Lung (tissue), 12 donors: Measurements from ENCODE around the gene PRTFDC1. TPM values are rescaled to one million over a fixed set of nuclear protein-coding genes. Genes with fewer than 3 reads are reported as not detected.

ENCODE experiments used
- ATAC-seq: fragments of 200-7000 bp; cut with Tn5 transposase; one replicate; pipeline ENCODE4 v1.9.1; 2020; ENCODE audit warnings: moderate number of reproducible peaks; ENCODE audit not compliant: insufficient read depth, low FRiP score
- DNase-seq, 3 donors: peaks; one replicate each; pipeline ENCODE4 v3.0.0-alpha.2; 2013 to 2017
- H3K27ac ChIP-seq, 2 donors: one replicate each; pipeline ENCODE4 v1.5.1; 2013; ENCODE audit warnings: mild to moderate bottlenecking in 2 of 2, moderate library complexity in 2 of 2, control low read depth in 1 of 2, inconsistent platforms in 1 of 2, low read depth in 1 of 2, low read length in 1 of 2
- H3K27me3 ChIP-seq, 3 donors: one replicate each; pipeline ENCODE4 v1.5.1; 2013; ENCODE audit warnings: low read length in 2 of 3; ENCODE audit not compliant: control insufficient read depth in 3 of 3, insufficient read depth in 3 of 3
- H3K36me3 ChIP-seq, 4 donors: one replicate each; pipeline ENCODE4 v1.5.1; 2013; ENCODE audit warnings: low read length in 4 of 4, mild to moderate bottlenecking in 1 of 4, moderate library complexity in 1 of 4; ENCODE audit not compliant: control insufficient read depth in 4 of 4, insufficient read depth in 4 of 4
- H3K4me1 ChIP-seq, 5 donors: one replicate each; pipeline ENCODE4 v1.5.1; 2013; ENCODE audit warnings: low read length in 5 of 5, mild to moderate bottlenecking in 2 of 5, moderate library complexity in 1 of 5; ENCODE audit not compliant: control insufficient read depth in 5 of 5, insufficient read depth in 5 of 5
- H3K4me3 ChIP-seq: one replicate; pipeline ENCODE4 v1.5.1; 2013; ENCODE audit warnings: mild to moderate bottlenecking, control low read depth, moderate library complexity
- H3K9ac ChIP-seq, 2 donors: one replicate each; pipeline ENCODE4 v1.5.1; 2013; ENCODE audit warnings: low read length in 2 of 2, control low read depth in 1 of 2; ENCODE audit not compliant: insufficient read depth in 1 of 2
- H3K9me3 ChIP-seq, 4 donors: one replicate each; pipeline ENCODE4 v1.5.1; 2013; ENCODE audit warnings: low read length in 3 of 4, mild to moderate bottlenecking in 1 of 4, moderate library complexity in 1 of 4; ENCODE audit not compliant: control insufficient read depth in 4 of 4, insufficient read depth in 3 of 4
- CTCF ChIP-seq: IDR thresholded peaks from 2 replicates; pipeline ENCODE4 v1.5.1; 2012; ENCODE audit warnings: mild to moderate bottlenecking; ENCODE audit errors: control extremely low read depth, extremely low read depth
- WGBS, 2 donors: extraction: QIAGEN DNeasy Blood & Tissue Kit; methylation state at CpG; one replicate each; pipeline ENCODE4 v1.1.7; 2013; 5-methylcytosine and 5-hydroxymethylcytosine counted together
- polyA plus RNA-seq, 2 donors: library from polyadenylated mRNA; stranded (reverse); fragments of 200-250 nt; gene quantifications; one replicate each; pipeline ENCODE4 v1.2.1, GENCODE V29; 2013
- total RNA-seq, 2 donors: library from RNA; depleted of rRNA in 1 of 2; stranded (reverse); fragments of >200 nt in 1 of 2; gene quantifications; one replicate each; pipeline ENCODE4 v1.2.1, GENCODE V29; 2014 to 2021
- donor health status: control.
- donor health status: control.
- donor health status: Bipolar disorder and iron deficiency.
- donor health status: healthy.
- donor health status: DM: yes; HTN: yes; CAD: no.

PRTFDC1 gene
- total and polyA plus RNA-seq, 4 donors = 1.6 to 12.5 (median 3.1) TPM

DNA sequence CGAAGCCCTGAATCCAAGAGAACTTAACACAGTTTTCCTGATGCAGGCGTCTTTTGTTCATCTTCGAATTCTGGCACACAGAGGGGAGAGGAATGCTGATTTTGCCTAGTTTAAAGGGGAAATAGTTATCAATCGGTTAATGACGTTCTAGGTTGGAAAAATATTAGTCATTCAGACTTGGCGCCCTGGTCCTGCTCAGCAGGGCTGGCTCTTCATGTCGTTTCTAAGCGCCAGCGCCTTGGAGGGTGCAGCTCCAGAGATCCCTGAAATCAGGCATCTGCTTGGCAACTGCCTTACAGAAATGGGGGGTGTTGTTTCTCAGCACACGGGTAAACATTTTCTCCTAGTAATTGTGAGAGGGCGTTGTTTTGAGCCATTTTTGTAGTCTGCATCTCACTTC lies 1.3 kb upstream of the PRTFDC1 start:
- H3K27ac ChIP-seq = peak overlapping the region in 1 of 2 donors; percentile 10
- DNase-seq (peak in 1 of 3 donors; percentile 41), ATAC-seq (no peak)
- no peaks in the 10 kb centered on the region for H3K36me3 ChIP-seq
- no peaks in the 10 kb centered on the region for H3K27me3 ChIP-seq
- no peaks in the 10 kb centered on the region for H3K9me3 ChIP-seq
- H3K9ac ChIP-seq = peak overlapping the region; percentile 43 to 75
- WGBS, 2 donors = 86 to 89% methylated on average over 11 of the region's 11 CpGs
- no peak for TF ChIP-seq CTCF
- H3K4me3 ChIP-seq = no peak overlapping the region
- H3K4me1 ChIP-seq = peaks cover 0 to 47% (median 6%) of the 10 kb centered on the region in 5 donors

DNA sequence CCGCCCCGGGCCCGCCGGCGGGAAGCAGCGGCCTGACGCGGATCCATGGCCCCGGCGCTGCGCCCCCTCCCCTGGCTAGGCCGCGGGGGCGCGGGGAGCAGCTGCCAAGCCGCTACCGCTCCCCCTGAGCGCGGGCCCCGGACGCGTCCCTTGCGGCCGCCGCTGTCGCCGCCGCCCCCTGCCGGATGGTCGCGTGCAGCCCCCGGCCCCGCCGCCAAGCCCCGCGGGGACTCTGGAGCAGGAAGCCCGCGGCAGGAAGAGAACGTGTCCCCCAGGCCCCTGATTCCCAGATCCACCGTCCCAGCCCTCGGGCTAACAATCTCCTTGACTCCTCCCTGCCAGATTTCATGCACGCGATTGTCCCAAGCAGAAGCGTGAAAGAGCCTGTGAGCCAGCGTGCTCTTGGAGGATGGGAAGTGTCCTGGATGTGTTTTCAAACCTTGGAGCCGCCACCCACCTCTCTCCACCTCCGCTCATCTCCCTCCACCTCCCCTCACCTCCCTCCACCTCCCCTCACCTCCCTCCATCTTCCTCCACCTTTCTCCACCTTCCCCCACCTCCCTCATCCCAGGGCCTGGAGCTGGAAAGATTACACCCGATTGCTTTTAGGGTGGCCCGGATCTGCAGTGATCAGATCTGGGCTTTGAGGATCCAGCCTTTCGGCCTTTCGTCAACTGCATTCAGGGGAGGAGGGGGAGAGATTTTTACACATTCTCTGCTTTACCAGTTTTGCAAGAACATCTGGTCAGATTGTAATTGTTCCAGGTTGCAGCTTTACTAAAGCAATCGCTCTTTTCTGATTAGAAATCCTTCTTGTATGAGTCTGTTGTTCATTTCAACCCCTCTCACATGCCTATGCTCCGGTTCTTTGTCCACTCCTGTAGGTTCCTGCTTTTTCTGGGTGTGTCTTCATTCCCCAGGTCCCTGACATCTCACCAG lies 570 bp upstream of the PRTFDC1 start:
- peak; percentile 30 for ATAC-seq

GRCh38 chr10:24951201-24952142 lies 934 bp downstream of the PRTFDC1 start:
- H3K4me1 ChIP-seq = peaks cover 0 to 28% (median 6%) of the 10 kb centered on the region in 5 donors
- TF ChIP-seq CTCF = no peak
- no peaks in the 10 kb centered on the region for H3K27me3 ChIP-seq
- H3K4me3 ChIP-seq = no peak overlapping the region
- H3K9ac ChIP-seq = peak overlapping the region; percentile 43 to 79
- no peaks in the 10 kb centered on the region for H3K9me3 ChIP-seq
- DNase-seq (peak; percentile 69 to 82 (median 78)), ATAC-seq (no peak)
- 53 to 58% methylated on average over 10 of the region's 10 CpGs for WGBS, 2 donors
- H3K27ac ChIP-seq = peak overlapping the region; percentile 54
- H3K36me3 ChIP-seq = no peaks in the 10 kb centered on the region

More for the DNA sequence above, 570 bp upstream of the PRTFDC1 start:
- Histone ChIP-seq H3K27me3 (no peaks in the 10 kb centered on the region), H3K9me3 (no peaks in the 10 kb centered on the region), H3K9ac (peak overlapping the region; percentile 43 to 77), H3K4me1 (peaks cover 0 to 42% (median 6%) of the 10 kb centered on the region in 5 donors), H3K27ac (peak overlapping the region; percentile 76 to 84), H3K36me3 (no peaks in the 10 kb centered on the region), H3K4me3 (peak overlapping the region; percentile 23)
- DNase-seq = peak; percentile 80 to 82 (median 81)
- 8 to 17% methylated on average over 33 to 53 of the region's 53 CpGs for WGBS, 2 donors
- peak; percentile 12 for TF ChIP-seq CTCF
